Natural killer cell (primary cell): ENCODE measurements around the gene ZDHHC5. TPM values are rescaled to one million over a fixed set of nuclear protein-coding genes. Genes with fewer than 3 reads are reported as not detected.

ENCODE experiments used
- ATAC-seq, 3 donors: fragments of 150-1000 bp in 2 of 3; fragments of 200-7000 bp in 1 of 3; cut with Tn5 transposase; 1 replicate in 1 of 3; 2 replicates in 2 of 3; pipeline ENCODE4 v1.10.0; 2021; ENCODE audit warnings: mild to moderate bottlenecking in 2 of 3, moderate library complexity in 2 of 3
- DNase-seq, 2 donors: peaks; one replicate each; pipeline versions ENCODE4 v3.0.0 to v3.0.0-alpha.2; 2013 to 2021; ENCODE audit warnings: mixed read lengths in 1 of 2
- H3K27ac ChIP-seq: one replicate; pipeline ENCODE4 v1.5.1; 2013; ENCODE audit warnings: mild to moderate bottlenecking, low read length
- H3K27me3 ChIP-seq: one replicate; pipeline ENCODE4 v1.6.1; 2013; ENCODE audit warnings: low read length; ENCODE audit not compliant: control insufficient read depth, insufficient read depth
- H3K36me3 ChIP-seq: one replicate; pipeline ENCODE4 v1.6.1; 2013; ENCODE audit warnings: low read length; ENCODE audit not compliant: control insufficient read depth, insufficient read depth
- H3K4me1 ChIP-seq: one replicate; pipeline ENCODE4 v1.6.1; 2013; ENCODE audit warnings: low read length; ENCODE audit not compliant: control insufficient read depth, insufficient read depth
- H3K4me3 ChIP-seq: one replicate; pipeline ENCODE4 v1.5.1; 2013; ENCODE audit warnings: low read length
- H3K9me3 ChIP-seq: one replicate; pipeline ENCODE4 v1.6.1; 2013; ENCODE audit warnings: low read length; ENCODE audit not compliant: control insufficient read depth, insufficient read depth
- H3K27ac Mint-ChIP-seq, 2 donors: one replicate each; pipeline ENCODE4 v1.8.0; 2022; ENCODE audit warnings: mild to moderate bottlenecking in 2 of 2, mixed read lengths in 2 of 2, moderate library complexity in 1 of 2
- H3K27me3 Mint-ChIP-seq, 2 donors: one replicate each; pipeline ENCODE4 v1.8.0; 2022; ENCODE audit warnings: low read depth in 2 of 2, mixed read lengths in 2 of 2
- H3K36me3 Mint-ChIP-seq: one replicate; pipeline ENCODE4 v1.8.0; 2022; ENCODE audit warnings: mixed read lengths
- H3K4me1 Mint-ChIP-seq, 2 donors: one replicate each; pipeline ENCODE4 v1.8.0; 2022; ENCODE audit warnings: mixed read lengths in 2 of 2
- H3K4me3 Mint-ChIP-seq: one replicate; pipeline ENCODE4 v1.8.0; 2022; ENCODE audit warnings: mild to moderate bottlenecking, moderate library complexity, mixed read lengths
- H3K9me3 Mint-ChIP-seq, 2 donors: one replicate each; pipeline ENCODE4 v1.8.0; 2022; ENCODE audit warnings: mixed read lengths in 2 of 2
- WGBS: methylation state at CpG from one replicate; pipeline ENCODE4 v1.1.7; 2013; ENCODE audit warnings: missing lambda C conversion rate; ENCODE audit not compliant: insufficient coverage; 5-methylcytosine and 5-hydroxymethylcytosine counted together
- intact Hi-C: fragments of 100-400 bp; cut with micrococcal nuclease; formaldehyde crosslinking; loops from one replicate; pipeline ENCODE4 v1.14.2; 2022
- total RNA-seq, 4 donors: library from RNA; stranded (reverse); fragments of 120-200 nt in 1 of 4; gene quantifications; one replicate each; pipeline versions ENCODE4 v1.2.3 to v1.2.4, GENCODE V29; 2013 to 2022
- TF ChIP-seq, protein P1 (sequence below): fragments of 200-600 bp; IDR thresholded peaks from one replicate; pipeline ENCODE4 v1.8.0; 2022; ENCODE audit warnings: antibody characterized with exemption

ZDHHC5 gene
- total RNA-seq, 3 donors from 2014 or later (not counting 1 experiment from before 2014, with no cell fraction given): 46.1 to 64.0 (median 55.5) TPM

DNA sequence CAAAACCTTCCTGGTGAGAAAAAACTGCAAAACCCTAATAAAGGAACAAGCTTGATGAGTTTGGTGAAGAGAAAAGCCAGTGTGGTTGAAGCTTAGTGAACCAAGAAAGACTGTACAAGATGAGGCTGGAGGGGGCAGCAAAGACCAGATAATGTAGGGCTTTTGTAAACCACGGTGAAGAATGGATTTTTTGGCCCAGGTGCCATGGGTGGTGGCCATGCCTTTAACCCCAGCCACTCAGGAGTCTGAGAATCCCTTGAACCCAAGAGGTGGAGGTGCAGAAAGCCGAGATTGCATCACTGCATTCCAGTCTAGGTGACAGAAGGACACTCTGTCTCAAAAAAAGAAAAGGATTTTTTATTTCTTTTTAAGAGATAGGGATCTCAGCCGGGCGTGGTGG is 5.0 kb upstream of the ZDHHC5 start:
- no peaks in the 10 kb centered on the region for H3K9me3 ChIP-seq
- peaks cover 7% of the 10 kb centered on the region for H3K36me3 Mint-ChIP-seq
- ATAC-seq: no peak

DNA sequence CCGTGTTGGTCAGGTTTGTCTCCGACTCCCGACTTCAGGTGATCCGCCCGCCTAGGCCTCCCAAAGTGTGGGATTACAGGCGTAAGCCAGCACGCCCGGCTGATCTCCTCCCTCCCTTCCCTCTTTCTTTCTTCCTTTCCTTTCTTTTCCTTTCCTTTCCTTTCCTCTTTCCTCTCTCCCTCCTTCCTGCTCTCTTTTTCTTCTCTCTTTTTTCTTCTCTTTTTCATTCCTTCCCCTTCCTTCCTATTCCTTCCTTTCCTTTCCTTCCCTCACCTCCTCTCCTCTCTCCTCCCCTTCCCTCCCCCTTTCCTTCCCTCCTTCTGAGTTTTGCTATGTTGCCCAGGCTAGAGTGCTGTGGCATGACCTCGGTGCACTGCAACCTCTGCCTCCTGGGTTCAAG is 3.9 kb upstream of the ZDHHC5 start:
- DNase-seq (no peak), ATAC-seq (no peak)
- Histone ChIP-seq H3K27ac (no peak overlapping the region), H3K36me3 (peaks cover 27% of the 10 kb centered on the region), H3K4me1 (peaks cover 13% of the 10 kb centered on the region), H3K9me3 (no peaks in the 10 kb centered on the region), H3K27me3 (no peaks in the 10 kb centered on the region), H3K4me3 (no peak overlapping the region)
- intact Hi-C loops: no loop called here
- WGBS: 87% methylated on average over 9 of the region's 9 CpGs
- peaks cover 7% of the 10 kb centered on the region for H3K36me3 Mint-ChIP-seq
- H3K9me3 Mint-ChIP-seq: no peaks in the 10 kb centered on the region
- no peak overlapping the region for H3K4me3 Mint-ChIP-seq
- peaks cover 17 to 31% of the 10 kb centered on the region in 2 donors for H3K4me1 Mint-ChIP-seq
- no peaks in the 10 kb centered on the region for H3K27me3 Mint-ChIP-seq
- TF ChIP-seq, protein P1, sequence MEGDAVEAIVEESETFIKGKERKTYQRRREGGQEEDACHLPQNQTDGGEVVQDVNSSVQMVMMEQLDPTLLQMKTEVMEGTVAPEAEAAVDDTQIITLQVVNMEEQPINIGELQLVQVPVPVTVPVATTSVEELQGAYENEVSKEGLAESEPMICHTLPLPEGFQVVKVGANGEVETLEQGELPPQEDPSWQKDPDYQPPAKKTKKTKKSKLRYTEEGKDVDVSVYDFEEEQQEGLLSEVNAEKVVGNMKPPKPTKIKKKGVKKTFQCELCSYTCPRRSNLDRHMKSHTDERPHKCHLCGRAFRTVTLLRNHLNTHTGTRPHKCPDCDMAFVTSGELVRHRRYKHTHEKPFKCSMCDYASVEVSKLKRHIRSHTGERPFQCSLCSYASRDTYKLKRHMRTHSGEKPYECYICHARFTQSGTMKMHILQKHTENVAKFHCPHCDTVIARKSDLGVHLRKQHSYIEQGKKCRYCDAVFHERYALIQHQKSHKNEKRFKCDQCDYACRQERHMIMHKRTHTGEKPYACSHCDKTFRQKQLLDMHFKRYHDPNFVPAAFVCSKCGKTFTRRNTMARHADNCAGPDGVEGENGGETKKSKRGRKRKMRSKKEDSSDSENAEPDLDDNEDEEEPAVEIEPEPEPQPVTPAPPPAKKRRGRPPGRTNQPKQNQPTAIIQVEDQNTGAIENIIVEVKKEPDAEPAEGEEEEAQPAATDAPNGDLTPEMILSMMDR: no peak
- peak overlapping the region in 1 of 2 donors; percentile 15 for H3K27ac Mint-ChIP-seq

More for the DNA sequence above, 5.0 kb upstream of the ZDHHC5 start:
- peak overlapping the region in 1 of 2 donors; percentile 22 for H3K27ac Mint-ChIP-seq
- WGBS: 77% methylated on average over 4 of the region's 4 CpGs
- Histone ChIP-seq H3K36me3 (peaks cover 27% of the 10 kb centered on the region), H3K27me3 (no peaks in the 10 kb centered on the region), H3K27ac (no peak overlapping the region), H3K4me3 (no peak overlapping the region), H3K4me1 (peaks cover 16% of the 10 kb centered on the region)
- no peaks in the 10 kb centered on the region for H3K9me3 Mint-ChIP-seq
- H3K4me3 Mint-ChIP-seq: no peak overlapping the region
- intact Hi-C loops: no loop called here
- H3K27me3 Mint-ChIP-seq: no peaks in the 10 kb centered on the region
- H3K4me1 Mint-ChIP-seq: peaks cover 16 to 31% of the 10 kb centered on the region in 2 donors
- peak in 1 of 2 donors; percentile 32 for DNase-seq
- TF ChIP-seq, protein P1: no peak

DNA sequence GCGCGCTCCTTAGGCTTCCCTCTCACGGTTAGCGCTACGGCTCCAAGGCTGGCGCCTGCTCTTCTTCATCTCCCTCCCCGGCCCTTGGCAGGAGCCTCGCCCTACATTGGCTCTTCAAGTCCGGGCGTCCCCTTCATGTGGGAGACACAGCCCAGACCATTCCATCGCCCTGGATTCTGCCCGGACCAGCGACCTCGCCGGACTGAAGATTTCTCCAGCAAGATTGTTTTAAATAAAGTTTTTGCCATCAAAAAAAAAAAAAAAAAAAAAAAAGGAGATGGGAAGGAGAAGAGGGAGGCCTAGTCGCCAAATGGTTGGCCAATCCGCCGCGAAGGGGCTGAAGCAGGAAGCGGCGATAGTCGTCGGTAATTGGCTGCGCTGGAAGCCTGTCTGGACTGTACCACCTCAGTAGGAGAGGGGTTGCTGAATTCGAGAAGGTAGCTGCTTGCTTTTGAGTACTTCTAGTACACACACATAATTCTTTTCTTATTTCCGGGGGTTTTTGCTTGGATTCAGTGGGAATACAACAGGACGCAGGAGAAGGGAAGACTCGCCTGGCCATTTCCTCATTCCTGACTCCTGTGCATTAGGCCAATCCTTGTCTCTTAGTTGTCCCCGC is 688 bp upstream of the ZDHHC5 start:
- Histone ChIP-seq H3K27me3 (no peaks in the 10 kb centered on the region), H3K36me3 (peaks cover 7% of the 10 kb centered on the region), H3K9me3 (no peaks in the 10 kb centered on the region), H3K27ac (peak overlapping the region; percentile 95), H3K4me1 (peaks cover 19% of the 10 kb centered on the region), H3K4me3 (peak overlapping the region; percentile 97)
- peak; percentile 72 to 84 (median 75) for ATAC-seq
- Mint-ChIP-seq H3K9me3 (no peaks in the 10 kb centered on the region), H3K27me3 (no peaks in the 10 kb centered on the region), H3K4me1 (peaks cover 42 to 52% of the 10 kb centered on the region in 2 donors), H3K4me3 (peak overlapping the region; percentile 97), H3K36me3 (peaks cover 13% of the 10 kb centered on the region), H3K27ac (peak overlapping the region; percentile 97 to 98)
- DNase-seq: peak; percentile 85 to 98
- TF ChIP-seq, protein P1: no peak
- intact Hi-C loops: loop anchor here (1.0 to 5.0 kb wide), 9 partner anchors 10 to 912 kb away; partner anchors contain the start of genes CLP1, MED19, P2RX3 and SELENOH
- 0% methylated on average over 29 of the region's 29 CpGs for WGBS
